GM12801 (cell line): ENCODE measurements around the gene C8G.

Experiments
- TF ChIP-seq, protein P1 (sequence below): IDR thresholded peaks from one replicate; pipeline ENCODE4 v1.5.1; 2011; ENCODE audit warnings: control low read depth; ENCODE audit not compliant: insufficient read length; ENCODE audit errors: extremely low read depth

C8G gene

GRCh38 chr9:136902259-136902821, 42.7 kb upstream of the C8G start:
- TF ChIP-seq, protein P1, sequence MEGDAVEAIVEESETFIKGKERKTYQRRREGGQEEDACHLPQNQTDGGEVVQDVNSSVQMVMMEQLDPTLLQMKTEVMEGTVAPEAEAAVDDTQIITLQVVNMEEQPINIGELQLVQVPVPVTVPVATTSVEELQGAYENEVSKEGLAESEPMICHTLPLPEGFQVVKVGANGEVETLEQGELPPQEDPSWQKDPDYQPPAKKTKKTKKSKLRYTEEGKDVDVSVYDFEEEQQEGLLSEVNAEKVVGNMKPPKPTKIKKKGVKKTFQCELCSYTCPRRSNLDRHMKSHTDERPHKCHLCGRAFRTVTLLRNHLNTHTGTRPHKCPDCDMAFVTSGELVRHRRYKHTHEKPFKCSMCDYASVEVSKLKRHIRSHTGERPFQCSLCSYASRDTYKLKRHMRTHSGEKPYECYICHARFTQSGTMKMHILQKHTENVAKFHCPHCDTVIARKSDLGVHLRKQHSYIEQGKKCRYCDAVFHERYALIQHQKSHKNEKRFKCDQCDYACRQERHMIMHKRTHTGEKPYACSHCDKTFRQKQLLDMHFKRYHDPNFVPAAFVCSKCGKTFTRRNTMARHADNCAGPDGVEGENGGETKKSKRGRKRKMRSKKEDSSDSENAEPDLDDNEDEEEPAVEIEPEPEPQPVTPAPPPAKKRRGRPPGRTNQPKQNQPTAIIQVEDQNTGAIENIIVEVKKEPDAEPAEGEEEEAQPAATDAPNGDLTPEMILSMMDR = no peak

- TF ChIP-seq, protein P1 = no peak
Measured at GRCh38 chr9:136903041-136903554, 41.9 kb upstream of the C8G start.

- TF ChIP-seq, protein P1 = no peak
Measured at GRCh38 chr9:136906266-136906665, 38.8 kb upstream of the C8G start.

GRCh38 chr9:136907011-136907914, 37.8 kb upstream of the C8G start:
- TF ChIP-seq, protein P1 = no peak

- TF ChIP-seq, protein P1 = no peak
Measured at GRCh38 chr9:136910197-136910900, 34.7 kb upstream of the C8G start.

DNA sequence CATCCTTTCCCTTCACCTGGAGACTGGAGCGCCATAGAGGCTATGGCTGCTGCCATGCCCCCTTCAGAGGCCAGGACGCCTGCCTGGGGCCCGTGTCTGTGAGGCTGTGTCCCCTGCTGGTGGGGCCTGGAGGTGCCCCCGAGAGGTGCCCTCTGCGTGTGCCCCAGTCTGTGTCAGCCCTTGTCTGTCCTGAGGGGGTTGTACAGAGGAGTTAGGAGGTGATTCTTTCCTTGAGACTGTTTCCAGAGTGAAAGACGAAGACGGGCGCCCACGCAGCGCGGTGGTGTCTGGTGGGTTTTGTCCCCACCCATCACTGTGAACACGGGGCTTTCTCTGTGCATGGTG, 34.2 kb upstream of the C8G start:
- TF ChIP-seq, protein P1 = no peak
